A673 (cell line): ENCODE data around the gene TMEM163. TPM values are rescaled to one million over a fixed set of nuclear protein-coding genes. Genes with fewer than 3 reads are reported as not detected.

ENCODE experiments used
- BruUV-seq: library from RNA; stranded (reverse); fragments of 400-500 nt; replicated peaks from 2 replicates; lab custom pipeline; 2021; lab: Mats Ljungman, UMichigan
- CTCF ChIA-PET: fragments of 300-600 bp; sonication (Branson Sonifier 250); formaldehyde crosslinking; loops from one replicate; lab custom pipeline; 2022; ENCODE audit warnings: antibody characterized with exemption; lab: Charles Lee
- POLR2A ChIA-PET: fragments of 300-600 bp; sonication (Branson Sonifier 250); formaldehyde crosslinking; loops from one replicate; lab custom pipeline; 2022; ENCODE audit warnings: antibody characterized with exemption; ENCODE audit not compliant: low non-redundant PET; lab: Charles Lee
- DNase-seq: peaks from one replicate; pipeline ENCODE4 v3.0.0-alpha.2; 2015; ENCODE audit warnings: low spot score
- H3K27ac ChIP-seq: fragments of 200-600 bp; sonication (generic); 2 replicates; pipeline ENCODE4 v1.5.1; 2016; ENCODE audit warnings: mixed run types, low read depth, mild to moderate bottlenecking, mixed read lengths, antibody characterized with exemption, low read length; ENCODE audit not compliant: poor library complexity, severe bottlenecking
- H3K27me3 ChIP-seq: fragments of 200-600 bp; sonication (generic); replicated peaks from 2 replicates; pipeline ENCODE4 v1.6.1; 2017; ENCODE audit warnings: mixed run types, low read depth, mild to moderate bottlenecking, mixed read lengths, antibody characterized with exemption, low read length; ENCODE audit not compliant: insufficient read depth, poor library complexity
- H3K36me3 ChIP-seq: fragments of 200-600 bp; sonication (generic); 2 replicates; pipeline ENCODE4 v1.6.1; 2016; ENCODE audit warnings: mixed run types, mild to moderate bottlenecking, mixed read lengths, antibody characterized with exemption, low read length; ENCODE audit not compliant: insufficient read depth, poor library complexity, severe bottlenecking
- H3K4me1 ChIP-seq: fragments of 200-600 bp; sonication (generic); 2 replicates; pipeline ENCODE4 v1.6.1; 2017; ENCODE audit warnings: mixed run types, mild to moderate bottlenecking, mixed read lengths, antibody characterized with exemption, low read length; ENCODE audit not compliant: insufficient read depth, poor library complexity, severe bottlenecking
- H3K4me3 ChIP-seq: fragments of 200-600 bp; sonication (generic); 2 replicates; pipeline ENCODE4 v1.5.1; 2016; ENCODE audit warnings: low read depth, mixed run types, mild to moderate bottlenecking, mixed read lengths, low read length; ENCODE audit not compliant: poor library complexity, severe bottlenecking
- H3K9me3 ChIP-seq: fragments of 200-600 bp; sonication (generic); 2 replicates; pipeline ENCODE4 v1.6.1; 2016; ENCODE audit warnings: mixed run types, low read depth, mild to moderate bottlenecking, mixed read lengths, antibody characterized with exemption, low read length; ENCODE audit not compliant: poor library complexity, severe bottlenecking
- CTCF ChIP-seq: fragments of 300-800, 200-600 bp; sonication (generic); conservative IDR thresholded peaks from 2 replicates; pipeline ENCODE4 v1.5.1; 2017; ENCODE audit warnings: low read depth, mild to moderate bottlenecking, antibody characterized with exemption, low read length, moderate library complexity, mixed read lengths
- EZH2 ChIP-seq: fragments of 200-600 bp; sonication (generic); IDR thresholded peaks from 2 replicates; pipeline ENCODE4 v1.6.1; 2017; ENCODE audit warnings: borderline replicate concordance, low read depth, mild to moderate bottlenecking, mixed read lengths, antibody characterized with exemption, low read length; ENCODE audit not compliant: poor library complexity, severe bottlenecking
- intact Hi-C: fragments of 100-400 bp; cut with micrococcal nuclease; formaldehyde crosslinking; loops from one replicate; pipeline ENCODE4 v1.10.0; 2022; ENCODE audit not compliant: unreplicated experiment
- total RNA-seq: library from RNA; stranded (reverse); gene quantifications from 2 replicates; pipeline ENCODE4 v1.2.3, GENCODE V29; 2021

The TMEM163 gene
- total RNA-seq, 1 experiment from 2014 or later: not detected

- no peak overlapping the region for H3K4me3 ChIP-seq
- TF ChIP-seq CTCF (no peak), EZH2 (no peak)
- no peak for DNase-seq
- POLR2A ChIA-PET: no interaction called here
- no peaks in the 10 kb centered on the region for H3K27me3 ChIP-seq
- no peaks in the 10 kb centered on the region for H3K36me3 ChIP-seq
- H3K9me3 ChIP-seq: no peaks in the 10 kb centered on the region
- intact Hi-C loops: no loop called here
- H3K4me1 ChIP-seq: no peaks in the 10 kb centered on the region
- BruUV-seq: no TSS peak
- CTCF ChIA-PET: no interaction called here
- H3K27ac ChIP-seq: no peak overlapping the region
These were observed 269.6 kb downstream of the TMEM163 start for GRCh38 chr2:134449157-134449556.

GRCh38 chr2:134448650-134449049 lies 270.1 kb downstream of the TMEM163 start:
- Histone ChIP-seq H3K27me3 (no peaks in the 10 kb centered on the region), H3K4me3 (no peak overlapping the region), H3K4me1 (no peaks in the 10 kb centered on the region), H3K9me3 (no peaks in the 10 kb centered on the region), H3K36me3 (no peaks in the 10 kb centered on the region), H3K27ac (no peak overlapping the region)
- intact Hi-C loops: no loop called here
- TF ChIP-seq EZH2 (no peak), CTCF (no peak)
- DNase-seq: no peak
- POLR2A ChIA-PET: no interaction called here
- CTCF ChIA-PET: no interaction called here
- BruUV-seq: no TSS peak

GRCh38 chr2:134447669-134448068 lies 271.1 kb downstream of the TMEM163 start:
- intact Hi-C loops: no loop called here
- Histone ChIP-seq H3K4me1 (no peaks in the 10 kb centered on the region), H3K4me3 (no peak overlapping the region), H3K27ac (no peak overlapping the region), H3K36me3 (no peaks in the 10 kb centered on the region), H3K9me3 (no peaks in the 10 kb centered on the region), H3K27me3 (no peaks in the 10 kb centered on the region)
- TF ChIP-seq CTCF (no peak), EZH2 (no peak)
- CTCF ChIA-PET: no interaction called here
- no TSS peak for BruUV-seq
- no peak for DNase-seq
- POLR2A ChIA-PET: no interaction called here
